ENCODE data around the gene CAMTA2. TPM values are rescaled to one million over a fixed set of nuclear protein-coding genes. Genes with fewer than 3 reads are reported as not detected.
A peak's percentile ranks its signal among the peaks of the same experiment; 100 is the strongest.
"Not testable (repeated sequence)": the region's sequence is repeated elsewhere in the genome, so short reads cannot be mapped to it uniquely, and the experiment has no call there.

The CAMTA2 gene
- total RNA-seq, 1 experiment from 2014 or later: 9.2 TPM

DNA sequence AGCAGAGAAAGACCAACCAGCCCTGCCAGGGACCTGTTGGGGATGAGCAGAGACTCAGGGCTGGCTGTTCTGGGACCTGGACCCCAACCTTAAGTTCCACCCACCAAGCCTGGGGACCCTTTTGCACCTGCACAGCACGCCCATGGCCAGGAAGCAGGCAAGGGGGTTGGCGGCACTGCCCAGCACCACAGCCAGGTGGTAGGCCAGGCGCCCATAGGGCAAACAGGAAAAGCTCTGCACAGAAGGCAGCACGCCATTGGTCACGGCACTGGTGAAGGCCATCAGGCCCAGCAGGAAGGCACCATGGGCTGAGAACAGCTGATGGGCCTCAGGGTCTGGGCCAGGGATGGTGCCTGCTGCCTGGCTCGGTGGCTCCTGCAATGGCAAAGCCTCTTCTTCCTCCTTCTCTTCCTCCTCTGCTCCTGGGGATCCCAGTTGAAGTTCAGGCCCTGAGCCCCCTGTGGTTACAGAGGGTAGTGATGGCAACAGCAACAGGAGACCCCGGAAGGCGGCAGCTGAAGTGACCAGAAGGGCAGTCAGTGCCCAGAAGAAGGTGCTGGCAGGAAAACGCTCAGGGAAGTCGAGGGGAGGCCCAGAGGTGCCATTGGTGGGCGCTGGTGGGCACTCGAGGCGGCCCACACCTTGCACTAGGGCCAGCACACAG is 46.0 kb upstream of the CAMTA2 start (continued):
- no peak for TF ChIP-seq ZNF512 (CRISPR knock-in tag; IDR thresholded peaks at IDR 0.05; ENCODE audit: borderline replicate concordance)

GRCh38 chr17:5032865-5033264 is 45.4 kb upstream of the CAMTA2 start:
- no peaks in the 10 kb centered on the region for H3K4me1 Mint-ChIP-seq
- H3K36me3 Mint-ChIP-seq: no peaks in the 10 kb centered on the region
- POLR2A ChIA-PET: no interaction called here
- H3K27ac Mint-ChIP-seq: no peak overlapping the region
- no peak overlapping the region for H3K4me3 Mint-ChIP-seq
- TF ChIP-seq ETV6 (CRISPR knock-in tag; IDR thresholded peaks at IDR 0.05) (no peak), OVOL2 (CRISPR knock-in tag; IDR thresholded peaks at IDR 0.05; ENCODE audit: borderline replicate concordance) (no peak), E2F1 (CRISPR knock-in tag; IDR thresholded peaks at IDR 0.05) (no peak), FOXP1 (CRISPR knock-in tag; IDR thresholded peaks at IDR 0.05; ENCODE audit: borderline replicate concordance) (no peak), TCF7 (CRISPR knock-in tag; IDR thresholded peaks at IDR 0.05; ENCODE audit: low read depth) (no peak), CREM (CRISPR knock-in tag; IDR thresholded peaks at IDR 0.05) (no peak)
- ATAC-seq (no peak), DNase-seq (ENCODE audit: low spot score) (no peak)
- H3K9me3 Mint-ChIP-seq: no peaks in the 10 kb centered on the region
- CTCF ChIA-PET: no interaction called here
- peaks cover 26% of the 10 kb centered on the region for H3K27me3 Mint-ChIP-seq (ENCODE audit: low read depth)

- peaks cover 26% of the 10 kb centered on the region for H3K27me3 Mint-ChIP-seq (ENCODE audit: low read depth)
- no peaks in the 10 kb centered on the region for H3K4me1 Mint-ChIP-seq
- H3K27ac Mint-ChIP-seq: no peak overlapping the region
- ChIA-PET CTCF (interaction anchor here (0.7 to 1.8 kb wide), 6 partner anchors 9 to 80 kb away, joined by 3 to 6 read pairs (median 4); partner anchors contain the start of gene ZNF232), POLR2A (no interaction called here)
- TF ChIP-seq ZBTB21 (CRISPR knock-in tag; IDR thresholded peaks at IDR 0.05; ENCODE audit: borderline replicate concordance) (no peak), MXD4 (CRISPR knock-in tag; IDR thresholded peaks at IDR 0.05; ENCODE audit: borderline replicate concordance) (no peak), CTCF (IDR thresholded peaks at IDR 0.05) (peak; percentile 84), ZNF121 (CRISPR knock-in tag; IDR thresholded peaks at IDR 0.05) (peak; percentile 99), GTF2I (CRISPR knock-in tag; conservative IDR thresholded peaks at IDR 0.05) (0 out of 2 replicates have a peak, but pooled peaks have one; percentile 20), KAT7 (CRISPR knock-in tag; IDR thresholded peaks at IDR 0.05; ENCODE audit: borderline replicate concordance) (no peak), ZNF423 (CRISPR knock-in tag; IDR thresholded peaks at IDR 0.05) (peak; percentile 67; the same call in 1 of the 2 replicates), ZNF263 (CRISPR knock-in tag; IDR thresholded peaks at IDR 0.05; ENCODE audit: low read depth) (no peak), FOXJ3 (CRISPR knock-in tag; IDR thresholded peaks at IDR 0.05; ENCODE audit: borderline replicate concordance) (no peak), GRHL2 (CRISPR knock-in tag; IDR thresholded peaks at IDR 0.05; ENCODE audit: insufficient replicate concordance, severe bottlenecking) (no peak)
- TF ChIP-seq, protein P1, sequence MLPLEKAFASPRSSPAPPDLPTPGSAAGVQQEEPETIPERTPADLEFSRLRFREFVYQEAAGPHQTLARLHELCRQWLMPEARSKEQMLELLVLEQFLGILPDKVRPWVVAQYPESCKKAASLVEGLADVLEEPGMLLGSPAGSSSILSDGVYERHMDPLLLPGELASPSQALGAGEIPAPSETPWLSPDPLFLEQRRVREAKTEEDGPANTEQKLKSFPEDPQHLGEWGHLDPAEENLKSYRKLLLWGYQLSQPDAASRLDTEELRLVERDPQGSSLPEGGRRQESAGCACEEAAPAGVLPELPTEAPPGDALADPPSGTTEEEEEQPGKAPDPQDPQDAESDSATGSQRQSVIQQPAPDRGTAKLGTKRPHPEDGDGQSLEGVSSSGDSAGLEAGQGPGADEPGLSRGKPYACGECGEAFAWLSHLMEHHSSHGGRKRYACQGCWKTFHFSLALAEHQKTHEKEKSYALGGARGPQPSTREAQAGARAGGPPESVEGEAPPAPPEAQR (CRISPR knock-in tag; IDR thresholded peaks at IDR 0.05): no peak
- peak; percentile 62 for ATAC-seq
- DNase-seq (ENCODE audit: low spot score): peak; percentile 85
- no peaks in the 10 kb centered on the region for H3K36me3 Mint-ChIP-seq
- H3K4me3 Mint-ChIP-seq: peak overlapping the region; percentile 66
- no peaks in the 10 kb centered on the region for H3K9me3 Mint-ChIP-seq
Measured at GRCh38 chr17:5031365-5032082, 44.0 kb upstream of the CAMTA2 start.

- POLR2A ChIA-PET; H3K9me3 Mint-ChIP-seq; H3K36me3 Mint-ChIP-seq; H3K4me1 Mint-ChIP-seq; H3K27ac Mint-ChIP-seq; DNase-seq (ENCODE audit: low spot score); ATAC-seq; H3K4me3 Mint-ChIP-seq: not testable (repeated sequence)
- H3K27me3 Mint-ChIP-seq (ENCODE audit: low read depth): peaks cover 25% of the 10 kb centered on the region
- CTCF ChIA-PET: interaction anchor here (0.6 to 2.4 kb wide), 2 partner anchors 29 to 32 kb away, joined by 5 to 12 read pairs; no protein-coding TSS in a partner anchor
Measured at GRCh38 chr17:5030168-5030567, 42.7 kb upstream of the CAMTA2 start.
